Ovary (tissue), 3 donors: Measurements from ENCODE around the gene LRP11.

ENCODE experiments used
- EP300 ChIP-seq: sonication (generic); formaldehyde crosslinking; IDR thresholded peaks from one replicate; pipeline ENCODE4 v1.6.1; 2017; ENCODE audit warnings: antibody characterized with exemption
- POLR2A ChIP-seq: fragments of 450-650 bp; IDR thresholded peaks from one replicate; pipeline ENCODE4 v1.6.1; 2017; ENCODE audit warnings: antibody characterized with exemption, mild to moderate bottlenecking, moderate library complexity
- TF ChIP-seq, protein P1 (sequence below), 3 donors: fragments of 450-650 bp in 2 of 3; fragments of 200-600 bp in 1 of 3; IDR thresholded peaks; one replicate each; pipeline versions ENCODE4 v1.5.1 to v1.8.0; 2016 to 2022; ENCODE audit warnings: antibody characterized with exemption in 3 of 3, mild to moderate bottlenecking in 1 of 3
- donor health status: DM: no; HTN: no; CAD: no.

DNA sequence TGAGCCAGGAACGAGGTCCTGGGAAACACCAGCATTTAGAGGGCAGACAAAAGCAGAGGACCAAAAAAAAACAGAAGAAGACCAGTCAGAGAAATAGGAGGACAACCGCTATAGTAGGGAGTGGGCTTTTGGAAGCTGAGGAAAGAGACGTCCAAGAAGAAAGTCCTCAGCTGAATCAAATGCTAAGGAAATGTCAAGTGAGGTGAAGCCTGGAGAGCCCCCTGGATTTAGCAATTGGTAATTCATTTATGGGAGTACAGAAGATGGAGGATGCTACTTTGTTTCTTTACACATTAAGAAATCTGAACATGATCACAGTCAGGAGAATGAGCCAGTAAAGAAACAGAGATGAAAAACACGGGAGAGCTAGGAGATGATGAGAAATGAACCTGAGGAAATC, 41.1 kb downstream of the LRP11 start:
- TF ChIP-seq, protein P1, sequence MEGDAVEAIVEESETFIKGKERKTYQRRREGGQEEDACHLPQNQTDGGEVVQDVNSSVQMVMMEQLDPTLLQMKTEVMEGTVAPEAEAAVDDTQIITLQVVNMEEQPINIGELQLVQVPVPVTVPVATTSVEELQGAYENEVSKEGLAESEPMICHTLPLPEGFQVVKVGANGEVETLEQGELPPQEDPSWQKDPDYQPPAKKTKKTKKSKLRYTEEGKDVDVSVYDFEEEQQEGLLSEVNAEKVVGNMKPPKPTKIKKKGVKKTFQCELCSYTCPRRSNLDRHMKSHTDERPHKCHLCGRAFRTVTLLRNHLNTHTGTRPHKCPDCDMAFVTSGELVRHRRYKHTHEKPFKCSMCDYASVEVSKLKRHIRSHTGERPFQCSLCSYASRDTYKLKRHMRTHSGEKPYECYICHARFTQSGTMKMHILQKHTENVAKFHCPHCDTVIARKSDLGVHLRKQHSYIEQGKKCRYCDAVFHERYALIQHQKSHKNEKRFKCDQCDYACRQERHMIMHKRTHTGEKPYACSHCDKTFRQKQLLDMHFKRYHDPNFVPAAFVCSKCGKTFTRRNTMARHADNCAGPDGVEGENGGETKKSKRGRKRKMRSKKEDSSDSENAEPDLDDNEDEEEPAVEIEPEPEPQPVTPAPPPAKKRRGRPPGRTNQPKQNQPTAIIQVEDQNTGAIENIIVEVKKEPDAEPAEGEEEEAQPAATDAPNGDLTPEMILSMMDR (IDR thresholded peaks at IDR 0.05): no peak
- TF ChIP-seq POLR2A (no peak), EP300 (no peak)
